ENCODE results near the gene SETD2. TPM values are rescaled to one million over a fixed set of nuclear protein-coding genes. Genes with fewer than 3 reads are reported as not detected.
"Not testable (repeated sequence)": the region's sequence is repeated elsewhere in the genome, so short reads cannot be mapped to it uniquely, and the experiment has no call there.

SETD2 gene
- polyA plus RNA-seq, 1 donor = 37.1 TPM

DNA sequence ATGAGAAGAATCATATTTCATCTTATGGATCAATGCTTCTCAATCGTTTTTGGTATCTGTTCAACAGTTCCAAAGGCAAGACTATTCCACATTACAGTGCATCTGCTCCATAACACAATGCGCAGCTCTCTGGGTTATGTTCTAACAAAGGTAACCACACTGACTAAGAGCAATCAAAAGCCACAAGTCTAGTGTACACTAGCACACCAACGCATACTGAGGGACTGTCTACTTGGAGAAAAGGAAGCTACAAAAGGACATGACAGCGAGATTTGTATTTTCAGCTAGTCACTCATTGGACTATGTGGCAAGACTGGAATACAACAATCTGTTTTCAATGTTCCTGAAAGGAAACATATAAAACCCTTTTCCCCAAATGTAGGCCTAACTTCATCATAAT lies 35.8 kb downstream of the SETD2 start:
- WGBS (ENCODE audit: insufficient coverage, low lambda C conversion rate) = no CpG with 5 or more reads among the region's 4 CpGs

DNA sequence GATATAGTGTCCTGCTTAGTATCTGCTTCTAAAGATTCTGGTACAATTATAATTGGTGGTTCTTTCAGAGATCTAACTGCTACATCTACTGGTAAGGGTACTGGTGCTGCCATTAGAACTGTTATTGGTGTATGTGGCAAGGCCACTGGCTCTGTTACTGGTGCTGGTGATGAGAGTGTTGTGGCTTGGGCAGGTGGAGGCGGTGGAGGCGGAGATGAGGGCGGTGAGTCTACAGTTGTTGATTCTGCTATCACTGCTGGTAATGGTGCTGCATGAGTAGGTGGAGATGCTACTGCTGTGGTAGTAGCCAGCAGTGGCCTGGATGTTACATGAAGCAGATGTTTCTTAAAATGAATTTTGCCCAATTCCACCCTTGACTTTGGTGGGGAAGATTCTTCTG lies 40.1 kb downstream of the SETD2 start:
- H3K36me3 ChIP-seq (ENCODE audit: control insufficient read depth, insufficient read depth, low read length) = peaks cover 33% of the 10 kb centered on the region
- DNase-seq = no peak
- H3K9me3 ChIP-seq (ENCODE audit: control insufficient read depth, low read depth, low read length) = no peaks in the 10 kb centered on the region
- no CpG with 5 or more reads among the region's 3 CpGs for WGBS (ENCODE audit: insufficient coverage, low lambda C conversion rate)
- H3K4me3 ChIP-seq (ENCODE audit: low read length) = no peak overlapping the region
- H3K27me3 ChIP-seq (ENCODE audit: control insufficient read depth, insufficient read depth, low read length) = no peaks in the 10 kb centered on the region
- no peak overlapping the region for H3K27ac ChIP-seq (ENCODE audit: low read length)
- no peaks in the 10 kb centered on the region for H3K4me1 ChIP-seq (ENCODE audit: control insufficient read depth, insufficient read depth, low read length)

More for the DNA sequence above, 35.8 kb downstream of the SETD2 start:
- Histone ChIP-seq H3K9me3 (ENCODE audit: control insufficient read depth, low read depth, low read length) (no peaks in the 10 kb centered on the region), H3K4me3 (ENCODE audit: low read length) (no peak overlapping the region), H3K27ac (ENCODE audit: low read length) (no peak overlapping the region), H3K27me3 (ENCODE audit: control insufficient read depth, insufficient read depth, low read length) (no peaks in the 10 kb centered on the region), H3K4me1 (ENCODE audit: control insufficient read depth, insufficient read depth, low read length) (no peaks in the 10 kb centered on the region), H3K36me3 (ENCODE audit: control insufficient read depth, insufficient read depth, low read length) (peaks cover 14% of the 10 kb centered on the region)
- no peak for DNase-seq

DNA sequence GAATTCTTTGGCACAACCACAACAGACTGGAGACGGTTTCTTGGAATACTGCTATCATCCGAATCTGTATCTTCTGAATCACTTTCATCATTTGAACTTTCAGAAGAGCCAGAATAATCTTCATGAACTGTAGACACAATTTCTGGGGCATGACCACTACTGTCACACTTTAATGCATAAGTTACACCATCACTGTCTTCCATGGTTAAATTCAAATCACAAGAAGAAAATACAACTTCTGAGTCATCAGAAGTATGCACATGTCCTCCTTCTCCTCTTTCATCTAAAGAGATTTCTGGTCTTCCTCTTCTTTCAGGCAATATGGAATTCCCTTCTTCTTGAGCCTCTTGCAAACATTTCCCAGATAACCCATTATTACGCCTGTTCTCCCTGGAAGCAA lies 42.5 kb downstream of the SETD2 start:
- WGBS (ENCODE audit: insufficient coverage, low lambda C conversion rate) = 100% methylated on average over 1 of the region's 3 CpGs
- Histone ChIP-seq H3K4me1 (ENCODE audit: control insufficient read depth, insufficient read depth, low read length) (no peaks in the 10 kb centered on the region), H3K27ac (ENCODE audit: low read length) (no peak overlapping the region), H3K9me3 (ENCODE audit: control insufficient read depth, low read depth, low read length) (no peaks in the 10 kb centered on the region), H3K27me3 (ENCODE audit: control insufficient read depth, insufficient read depth, low read length) (no peaks in the 10 kb centered on the region), H3K36me3 (ENCODE audit: control insufficient read depth, insufficient read depth, low read length) (peaks cover 38% of the 10 kb centered on the region), H3K4me3 (ENCODE audit: low read length) (no peak overlapping the region)
- DNase-seq = no peak

DNA sequence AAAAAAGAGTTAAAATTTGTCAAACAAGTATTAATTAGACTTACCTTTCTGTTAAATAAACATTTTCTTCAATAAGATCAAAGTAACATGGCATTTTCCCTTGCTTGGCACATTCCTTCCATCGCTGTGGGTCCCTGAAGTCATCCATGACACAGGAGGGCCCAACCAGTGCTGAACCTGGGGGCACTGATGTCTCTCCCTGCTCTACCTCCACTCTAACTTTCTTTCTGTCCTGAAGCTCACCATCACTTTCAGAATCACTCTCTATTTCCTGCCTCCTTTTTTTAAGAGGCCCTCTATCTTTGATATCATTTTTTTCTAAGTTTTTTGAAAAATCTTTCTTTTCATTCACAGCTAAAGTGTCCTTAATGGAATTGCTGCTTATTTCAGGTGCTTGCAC lies 43.8 kb downstream of the SETD2 start:
- no peak for DNase-seq
- Histone ChIP-seq H3K4me1 (ENCODE audit: control insufficient read depth, insufficient read depth, low read length) (no peaks in the 10 kb centered on the region), H3K9me3 (ENCODE audit: control insufficient read depth, low read depth, low read length) (no peaks in the 10 kb centered on the region), H3K27me3 (ENCODE audit: control insufficient read depth, insufficient read depth, low read length) (no peaks in the 10 kb centered on the region), H3K36me3 (ENCODE audit: control insufficient read depth, insufficient read depth, low read length) (peaks cover 40% of the 10 kb centered on the region), H3K27ac (ENCODE audit: low read length) (no peak overlapping the region), H3K4me3 (ENCODE audit: low read length) (no peak overlapping the region)
- WGBS (ENCODE audit: insufficient coverage, low lambda C conversion rate) = no CpG with 5 or more reads among the region's 1 CpG

GRCh38 chr3:47119387-47119786 lies 44.5 kb downstream of the SETD2 start:
- 100% methylated on average over 2 of the region's 5 CpGs for WGBS (ENCODE audit: insufficient coverage, low lambda C conversion rate)
- not testable (repeated sequence) for H3K27me3 ChIP-seq (ENCODE audit: control insufficient read depth, insufficient read depth, low read length); DNase-seq; H3K4me1 ChIP-seq (ENCODE audit: control insufficient read depth, insufficient read depth, low read length); H3K27ac ChIP-seq (ENCODE audit: low read length); H3K9me3 ChIP-seq (ENCODE audit: control insufficient read depth, low read depth, low read length); H3K4me3 ChIP-seq (ENCODE audit: low read length)
- peaks cover 46% of the 10 kb centered on the region for H3K36me3 ChIP-seq (ENCODE audit: control insufficient read depth, insufficient read depth, low read length)

DNA sequence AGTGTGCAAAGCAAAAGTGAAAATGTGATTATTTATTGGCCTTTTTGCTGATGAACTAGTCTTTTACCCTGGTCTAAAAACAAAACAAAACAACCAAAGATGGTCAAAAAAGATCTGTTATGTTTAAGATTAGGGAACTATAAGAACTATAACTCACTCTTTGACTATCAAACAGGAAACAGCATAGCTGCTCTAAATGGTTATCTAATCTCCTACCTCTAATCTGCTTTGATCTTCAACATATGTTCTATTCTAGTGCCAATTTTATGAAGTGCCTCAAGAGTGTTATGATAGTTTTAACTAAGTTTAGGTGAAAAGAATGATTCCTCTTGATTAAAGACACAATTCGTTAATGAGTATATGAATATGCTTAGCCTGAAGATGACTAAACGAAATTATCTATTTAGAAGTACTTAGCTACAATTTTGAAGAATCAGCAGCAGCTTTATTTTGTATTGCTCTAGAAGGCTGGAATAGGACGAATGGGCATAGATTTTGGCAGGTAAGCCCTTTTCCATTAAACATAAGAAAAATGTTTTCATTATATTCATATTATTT lies 46.0 kb downstream of the SETD2 start:
- no peak for DNase-seq
- H3K36me3 ChIP-seq (ENCODE audit: control insufficient read depth, insufficient read depth, low read length) = peaks cover 44% of the 10 kb centered on the region
- no peak overlapping the region for H3K4me3 ChIP-seq (ENCODE audit: low read length)
- 100% methylated on average over 1 of the region's 3 CpGs for WGBS (ENCODE audit: insufficient coverage, low lambda C conversion rate)
- no peak overlapping the region for H3K27ac ChIP-seq (ENCODE audit: low read length)
- no peaks in the 10 kb centered on the region for H3K9me3 ChIP-seq (ENCODE audit: control insufficient read depth, low read depth, low read length)
- no peaks in the 10 kb centered on the region for H3K4me1 ChIP-seq (ENCODE audit: control insufficient read depth, insufficient read depth, low read length)
- H3K27me3 ChIP-seq (ENCODE audit: control insufficient read depth, insufficient read depth, low read length) = no peaks in the 10 kb centered on the region

DNA sequence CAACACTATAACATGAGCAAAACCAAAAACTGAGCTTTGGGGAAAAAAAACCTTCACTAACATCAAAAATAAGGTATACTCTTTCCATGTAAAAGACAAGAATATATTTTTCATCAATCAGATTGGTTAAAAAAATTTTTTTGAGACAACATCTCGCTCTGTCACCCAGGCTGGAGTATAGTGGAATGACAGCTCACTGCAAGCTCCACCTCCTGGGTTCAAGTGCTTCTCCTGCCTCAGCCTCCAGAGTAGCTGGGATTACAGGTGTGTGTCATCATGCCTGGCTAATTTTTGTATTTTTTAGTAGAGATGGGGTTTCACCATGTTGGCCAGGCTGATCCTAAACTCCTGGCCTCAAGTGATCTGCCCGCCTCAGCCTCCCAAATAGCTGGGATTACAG lies 48.4 kb downstream of the SETD2 start:
- DNase-seq; H3K27me3 ChIP-seq (ENCODE audit: control insufficient read depth, insufficient read depth, low read length); H3K4me1 ChIP-seq (ENCODE audit: control insufficient read depth, insufficient read depth, low read length); H3K9me3 ChIP-seq (ENCODE audit: control insufficient read depth, low read depth, low read length); H3K27ac ChIP-seq (ENCODE audit: low read length); H3K4me3 ChIP-seq (ENCODE audit: low read length): not testable (repeated sequence)
- WGBS (ENCODE audit: insufficient coverage, low lambda C conversion rate) = no CpG with 5 or more reads among the region's 2 CpGs
- peaks cover 48% of the 10 kb centered on the region for H3K36me3 ChIP-seq (ENCODE audit: control insufficient read depth, insufficient read depth, low read length)

- Histone ChIP-seq H3K4me3 (ENCODE audit: low read length) (no peak overlapping the region), H3K4me1 (ENCODE audit: control insufficient read depth, insufficient read depth, low read length) (no peaks in the 10 kb centered on the region), H3K27me3 (ENCODE audit: control insufficient read depth, insufficient read depth, low read length) (no peaks in the 10 kb centered on the region), H3K9me3 (ENCODE audit: control insufficient read depth, low read depth, low read length) (no peaks in the 10 kb centered on the region), H3K36me3 (ENCODE audit: control insufficient read depth, insufficient read depth, low read length) (peaks cover 48% of the 10 kb centered on the region), H3K27ac (ENCODE audit: low read length) (no peak overlapping the region)
- DNase-seq = no peak
- WGBS (ENCODE audit: insufficient coverage, low lambda C conversion rate) = 100% methylated on average over 2 of the region's 5 CpGs
These were observed 50.1 kb downstream of the SETD2 start for GRCh38 chr3:47113669-47114365.

DNA sequence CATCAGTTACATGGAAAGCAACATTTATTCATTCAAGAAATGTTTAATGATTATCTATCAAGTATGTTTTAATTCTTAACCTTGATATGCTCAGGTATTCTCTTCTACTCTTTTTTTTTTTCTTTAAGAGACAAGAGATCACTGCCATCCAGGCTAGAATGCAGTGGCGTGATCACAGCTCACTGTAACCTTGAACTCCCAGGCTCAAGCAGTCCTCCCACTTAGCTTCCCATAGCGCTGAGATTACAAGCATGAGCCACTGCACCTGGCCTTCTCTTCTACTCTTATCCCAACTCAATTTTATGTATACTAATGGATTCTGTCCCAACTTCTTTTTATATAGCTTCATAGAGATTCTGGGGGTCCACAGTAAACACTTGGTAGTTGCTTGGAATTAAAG lies 50.9 kb downstream of the SETD2 start:
- no CpG with 5 or more reads among the region's 2 CpGs for WGBS (ENCODE audit: insufficient coverage, low lambda C conversion rate)
- Histone ChIP-seq H3K27me3 (ENCODE audit: control insufficient read depth, insufficient read depth, low read length) (no peaks in the 10 kb centered on the region), H3K9me3 (ENCODE audit: control insufficient read depth, low read depth, low read length) (no peaks in the 10 kb centered on the region), H3K36me3 (ENCODE audit: control insufficient read depth, insufficient read depth, low read length) (peaks cover 51% of the 10 kb centered on the region), H3K27ac (ENCODE audit: low read length) (no peak overlapping the region), H3K4me3 (ENCODE audit: low read length) (no peak overlapping the region), H3K4me1 (ENCODE audit: control insufficient read depth, insufficient read depth, low read length) (no peaks in the 10 kb centered on the region)
- DNase-seq = no peak

DNA sequence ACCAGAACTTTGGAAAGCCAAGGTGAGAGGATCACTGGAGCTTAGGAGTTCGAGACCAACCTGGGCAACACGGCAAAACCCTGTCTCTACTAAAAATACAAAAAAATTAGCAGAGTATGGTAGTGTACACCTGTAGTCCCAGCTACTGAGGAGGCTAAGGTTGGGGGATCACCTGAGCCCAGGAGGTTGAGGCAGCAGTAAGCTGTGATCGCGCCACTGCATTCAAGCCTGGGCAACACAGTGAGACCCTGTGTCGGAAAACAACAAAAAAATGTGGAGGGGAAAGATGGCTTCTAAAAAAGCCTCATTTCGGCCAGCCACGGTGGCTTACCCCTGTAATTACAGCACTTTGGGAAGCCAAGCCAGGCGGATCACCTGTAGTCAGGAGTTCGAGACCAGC lies 54.5 kb downstream of the SETD2 start:
- WGBS (ENCODE audit: insufficient coverage, low lambda C conversion rate) = no CpG with 5 or more reads among the region's 9 CpGs
- Histone ChIP-seq H3K4me1 (ENCODE audit: control insufficient read depth, insufficient read depth, low read length) (no peaks in the 10 kb centered on the region), H3K9me3 (ENCODE audit: control insufficient read depth, low read depth, low read length) (no peaks in the 10 kb centered on the region), H3K4me3 (ENCODE audit: low read length) (no peak overlapping the region), H3K27ac (ENCODE audit: low read length) (no peak overlapping the region), H3K27me3 (ENCODE audit: control insufficient read depth, insufficient read depth, low read length) (no peaks in the 10 kb centered on the region), H3K36me3 (ENCODE audit: control insufficient read depth, insufficient read depth, low read length) (peaks cover 52% of the 10 kb centered on the region)
- no peak for DNase-seq

- H3K4me3 ChIP-seq (ENCODE audit: low read length) = no peak overlapping the region
- DNase-seq = no peak
- no peaks in the 10 kb centered on the region for H3K9me3 ChIP-seq (ENCODE audit: control insufficient read depth, low read depth, low read length)
- no peaks in the 10 kb centered on the region for H3K4me1 ChIP-seq (ENCODE audit: control insufficient read depth, insufficient read depth, low read length)
- WGBS (ENCODE audit: insufficient coverage, low lambda C conversion rate) = 80% methylated on average over 1 of the region's 1 CpG
- H3K36me3 ChIP-seq (ENCODE audit: control insufficient read depth, insufficient read depth, low read length) = peaks cover 49% of the 10 kb centered on the region
- no peaks in the 10 kb centered on the region for H3K27me3 ChIP-seq (ENCODE audit: control insufficient read depth, insufficient read depth, low read length)
- no peak overlapping the region for H3K27ac ChIP-seq (ENCODE audit: low read length)
These were observed 55.4 kb downstream of the SETD2 start for GRCh38 chr3:47108546-47108945.

Measured in large intestine (tissue), 3 donors.